Measurements from ENCODE around the gene TAF4.
A peak's percentile ranks its signal among the peaks of the same experiment; 100 is the strongest.

The TAF4 gene

DNA sequence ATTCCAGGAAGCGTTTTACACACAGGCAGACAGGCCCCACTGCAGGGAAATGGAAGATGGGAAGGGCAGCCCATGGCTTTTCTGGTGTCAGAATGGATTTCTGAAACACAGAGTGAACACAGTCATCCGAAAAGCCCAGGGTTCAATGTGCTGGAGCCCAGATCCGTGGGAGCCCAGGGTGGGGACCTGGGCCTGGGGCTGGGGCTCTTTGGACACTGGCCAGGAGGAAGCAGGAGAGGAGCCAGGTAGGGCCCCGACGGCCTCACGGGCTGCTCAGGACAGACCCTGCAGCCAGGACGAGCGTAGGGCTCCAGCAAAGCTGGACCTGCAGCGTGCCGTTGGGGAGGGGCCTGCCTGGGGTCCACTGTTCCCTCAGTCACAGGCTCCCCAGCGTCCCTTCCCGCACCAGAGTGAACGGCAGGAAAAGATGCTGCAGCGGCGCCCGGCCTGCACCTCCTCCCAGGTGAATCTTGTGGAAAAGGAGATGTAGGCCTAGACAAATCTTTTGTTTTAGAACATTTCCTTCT is 32.3 kb upstream of the TAF4 start:
- Histone ChIP-seq H3K36me3 (ENCODE audit: control insufficient read depth in 2 of 2, insufficient read depth in 1 of 2, low read length in 2 of 2) (no peaks in the 10 kb centered on the region), H3K27ac (ENCODE audit: extremely low read depth, low read depth, low read length) (no peak overlapping the region), H3K4me3 (ENCODE audit: low read depth, low read length) (no peak overlapping the region), H3K4me1 (ENCODE audit: control insufficient read depth, insufficient read depth, low read length) (no peaks in the 10 kb centered on the region), H3K9me3 (ENCODE audit: control insufficient read depth, insufficient read depth, low read depth, low read length) (no peaks in the 10 kb centered on the region)
- TF ChIP-seq KLF7 (tag by site-specific recombination; IDR thresholded peaks at IDR 0.05; ENCODE audit: borderline replicate concordance) = no peak
- TF ChIP-seq ZNF248 (tag by site-specific recombination; IDR thresholded peaks at IDR 0.05) = no peak
- TF ChIP-seq ZNF529 (tag by site-specific recombination; IDR thresholded peaks at IDR 0.05; ENCODE audit: insufficient replicate concordance) = no peak
- no peak for TF ChIP-seq ZNF623 (tag by site-specific recombination; IDR thresholded peaks at IDR 0.05)
- TF ChIP-seq ZBTB8A (tag by site-specific recombination; IDR thresholded peaks at IDR 0.05) = no peak
- ChIA-PET POLR2A (no interaction called here), CTCF (no interaction called here)

DNA sequence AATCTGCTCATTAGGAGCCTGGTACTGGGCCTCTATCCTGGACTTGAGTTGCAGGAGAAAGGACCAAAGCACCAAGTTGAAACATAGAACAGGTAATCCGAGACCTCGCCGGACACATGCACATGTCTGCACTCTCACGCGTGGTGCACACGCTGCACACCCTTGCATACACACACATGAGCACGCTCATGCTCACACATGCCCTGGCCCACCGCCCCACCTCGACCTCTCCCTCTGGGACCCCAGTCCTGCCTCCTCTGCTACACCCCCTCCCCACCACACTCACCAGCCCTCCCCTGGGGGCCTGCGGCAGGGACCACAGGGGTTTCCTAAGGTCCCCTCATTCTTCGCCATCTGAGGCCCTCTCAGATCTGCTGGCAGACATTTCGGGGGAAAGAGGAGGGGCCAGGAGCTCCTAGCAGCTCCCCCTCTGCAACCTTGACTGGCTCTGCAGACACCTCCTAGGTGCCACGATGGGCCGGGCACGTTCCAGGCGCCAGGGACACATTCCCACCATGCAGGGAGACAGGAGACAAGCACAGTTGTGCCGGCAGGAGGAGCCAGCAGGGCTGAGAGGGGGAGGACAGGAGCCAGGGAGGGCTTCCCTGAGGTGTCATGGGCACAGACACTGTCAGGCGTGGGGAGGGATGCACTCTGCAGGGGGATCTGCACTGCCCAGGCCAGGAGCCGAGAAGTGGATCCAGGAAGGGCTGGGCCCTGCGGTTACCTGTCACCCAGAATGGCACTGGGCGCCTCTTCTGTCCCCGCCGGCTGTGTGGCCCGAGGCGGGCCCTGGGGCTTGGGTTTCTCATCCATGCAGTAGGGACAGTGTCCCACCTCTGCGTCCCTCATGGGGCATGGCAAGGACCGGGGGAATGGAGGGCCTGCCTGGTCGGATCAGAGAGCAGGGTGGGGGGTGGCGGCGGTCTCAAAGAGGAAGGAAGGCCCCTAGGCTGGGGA is 31.0 kb upstream of the TAF4 start:
- Histone ChIP-seq H3K27ac (ENCODE audit: extremely low read depth, low read depth, low read length) (no peak overlapping the region), H3K4me1 (ENCODE audit: control insufficient read depth, insufficient read depth, low read length) (no peaks in the 10 kb centered on the region), H3K36me3 (ENCODE audit: control insufficient read depth in 2 of 2, insufficient read depth in 1 of 2, low read length in 2 of 2) (no peaks in the 10 kb centered on the region), H3K4me3 (ENCODE audit: low read depth, low read length) (no peak overlapping the region), H3K9me3 (ENCODE audit: control insufficient read depth, insufficient read depth, low read depth, low read length) (no peaks in the 10 kb centered on the region)
- POLR2A ChIA-PET = no interaction called here
- CTCF ChIA-PET = no interaction called here
- TF ChIP-seq BCL11A (tag by site-specific recombination; IDR thresholded peaks at IDR 0.05; ENCODE audit: low read depth) (no peak), OSR2 (tag by site-specific recombination; IDR thresholded peaks at IDR 0.05) (no peak), ZNF768 (tag by site-specific recombination; IDR thresholded peaks at IDR 0.05) (no peak), ZNF654 (tag by site-specific recombination; IDR thresholded peaks at IDR 0.05; ENCODE audit: low read depth) (no peak), SP3 (tag by site-specific recombination; IDR thresholded peaks at IDR 0.05) (no peak), KLF1 (tag by site-specific recombination; IDR thresholded peaks at IDR 0.05) (no peak), GLIS1 (tag by site-specific recombination; IDR thresholded peaks at IDR 0.05) (no peak), ZNF658 (tag by site-specific recombination; IDR thresholded peaks at IDR 0.05) (no peak), ZNF791 (tag by site-specific recombination; IDR thresholded peaks at IDR 0.05) (no peak)
- TF ChIP-seq, protein P1, sequence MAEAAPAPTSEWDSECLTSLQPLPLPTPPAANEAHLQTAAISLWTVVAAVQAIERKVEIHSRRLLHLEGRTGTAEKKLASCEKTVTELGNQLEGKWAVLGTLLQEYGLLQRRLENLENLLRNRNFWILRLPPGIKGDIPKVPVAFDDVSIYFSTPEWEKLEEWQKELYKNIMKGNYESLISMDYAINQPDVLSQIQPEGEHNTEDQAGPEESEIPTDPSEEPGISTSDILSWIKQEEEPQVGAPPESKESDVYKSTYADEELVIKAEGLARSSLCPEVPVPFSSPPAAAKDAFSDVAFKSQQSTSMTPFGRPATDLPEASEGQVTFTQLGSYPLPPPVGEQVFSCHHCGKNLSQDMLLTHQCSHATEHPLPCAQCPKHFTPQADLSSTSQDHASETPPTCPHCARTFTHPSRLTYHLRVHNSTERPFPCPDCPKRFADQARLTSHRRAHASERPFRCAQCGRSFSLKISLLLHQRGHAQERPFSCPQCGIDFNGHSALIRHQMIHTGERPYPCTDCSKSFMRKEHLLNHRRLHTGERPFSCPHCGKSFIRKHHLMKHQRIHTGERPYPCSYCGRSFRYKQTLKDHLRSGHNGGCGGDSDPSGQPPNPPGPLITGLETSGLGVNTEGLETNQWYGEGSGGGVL (tag by site-specific recombination; IDR thresholded peaks at IDR 0.05) = no peak
- TF ChIP-seq, protein P2, sequence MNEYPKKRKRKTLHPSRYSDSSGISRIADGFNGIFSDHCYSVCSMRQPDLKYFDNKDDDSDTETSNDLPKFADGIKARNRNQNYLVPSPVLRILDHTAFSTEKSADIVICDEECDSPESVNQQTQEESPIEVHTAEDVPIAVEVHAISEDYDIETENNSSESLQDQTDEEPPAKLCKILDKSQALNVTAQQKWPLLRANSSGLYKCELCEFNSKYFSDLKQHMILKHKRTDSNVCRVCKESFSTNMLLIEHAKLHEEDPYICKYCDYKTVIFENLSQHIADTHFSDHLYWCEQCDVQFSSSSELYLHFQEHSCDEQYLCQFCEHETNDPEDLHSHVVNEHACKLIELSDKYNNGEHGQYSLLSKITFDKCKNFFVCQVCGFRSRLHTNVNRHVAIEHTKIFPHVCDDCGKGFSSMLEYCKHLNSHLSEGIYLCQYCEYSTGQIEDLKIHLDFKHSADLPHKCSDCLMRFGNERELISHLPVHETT (tag by site-specific recombination; IDR thresholded peaks at IDR 0.05) = no peak

DNA sequence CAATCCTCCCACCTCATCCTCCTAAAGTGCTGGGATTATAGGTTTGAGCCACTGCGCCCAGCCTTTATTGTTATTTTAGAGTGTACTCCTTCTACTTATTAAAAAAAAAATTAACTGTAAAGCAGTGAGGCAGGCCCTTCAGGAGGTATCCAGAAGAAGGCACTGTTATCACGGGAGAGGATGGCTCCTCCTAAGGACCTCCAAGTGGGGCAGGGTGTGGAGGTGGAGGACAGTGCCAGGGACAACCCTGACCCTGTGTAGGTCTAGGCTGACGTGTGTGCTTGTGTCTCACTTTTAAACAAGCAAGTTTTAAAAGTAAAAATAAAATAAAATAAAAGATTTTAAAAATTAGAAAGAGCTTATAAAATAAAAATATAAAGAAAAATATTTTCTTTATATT is 23.7 kb upstream of the TAF4 start:
- Histone ChIP-seq H3K4me3 (ENCODE audit: low read depth, low read length) (no peak overlapping the region), H3K9me3 (ENCODE audit: control insufficient read depth, insufficient read depth, low read depth, low read length) (no peaks in the 10 kb centered on the region), H3K36me3 (ENCODE audit: control insufficient read depth in 2 of 2, insufficient read depth in 1 of 2, low read length in 2 of 2) (no peaks in the 10 kb centered on the region), H3K27ac (ENCODE audit: extremely low read depth, low read depth, low read length) (no peak overlapping the region), H3K4me1 (ENCODE audit: control insufficient read depth, insufficient read depth, low read length) (no peaks in the 10 kb centered on the region)
- TF ChIP-seq ZNF654 (tag by site-specific recombination; IDR thresholded peaks at IDR 0.05; ENCODE audit: low read depth) (peak; percentile 10; the same call in 1 of the 2 replicates), EGR2 (tag by site-specific recombination; IDR thresholded peaks at IDR 0.05; ENCODE audit: low read depth) (no peak)
- POLR2A ChIA-PET = interaction anchor here (2.2 kb wide), 1 partner anchor 32 kb away, joined by 5 read pairs; no protein-coding TSS in a partner anchor
- CTCF ChIA-PET = interaction anchor here (0.6 to 0.7 kb wide), 2 partner anchors 20 to 182 kb away, joined by 3 to 4 read pairs; no protein-coding TSS in a partner anchor

All from HEK293 (cell line).